GM23338 (cell line): ENCODE data around the gene ERGIC2.

Experiments used
- CTCF ChIP-seq, 2 experiments: fragments of 200-600 bp in 1 of 2; sonication (generic) in 1 of 2; conservative IDR thresholded peaks; 2 replicates each; pipeline versions ENCODE4 v1.5.1 to v1.6.1; 2016 to 2017; ENCODE audit warnings: antibody characterized with exemption in 2 of 2, low read depth in 2 of 2, mild to moderate bottlenecking in 2 of 2, moderate library complexity in 1 of 2
- EZH2 ChIP-seq: fragments of 200-600 bp; sonication (generic); IDR thresholded peaks from one replicate; pipeline ENCODE4 v1.8.0; 2017; ENCODE audit warnings: antibody characterized with exemption, mild to moderate bottlenecking, low read depth; ENCODE audit not compliant: unreplicated experiment
- EZH2phosphoT487 ChIP-seq: fragments of 200-600 bp; sonication (generic); IDR thresholded peaks from one replicate; pipeline ENCODE4 v1.8.1; 2018; ENCODE audit warnings: antibody characterized with exemption; ENCODE audit not compliant: unreplicated experiment
- JUNB ChIP-seq: IDR thresholded peaks from one replicate; pipeline ENCODE4 v1.6.1; 2016; ENCODE audit warnings: antibody characterized with exemption; ENCODE audit not compliant: unreplicated experiment
- POLR2AphosphoS5 ChIP-seq: IDR thresholded peaks from 2 replicates; pipeline ENCODE4 v1.6.1; 2016; ENCODE audit warnings: antibody characterized with exemption, low read depth
- STAT1 ChIP-seq: IDR thresholded peaks from one replicate; pipeline ENCODE4 v1.6.1; 2016; ENCODE audit warnings: antibody characterized with exemption; ENCODE audit not compliant: unreplicated experiment

GRCh38 chr12:29291226-29291625 lies 89.7 kb downstream of the ERGIC2 start:
- TF ChIP-seq CTCF (conservative IDR thresholded peaks at IDR 0.05; ENCODE audit: low read depth in 2 of 2) (no peak), JUNB (no peak), POLR2AphosphoS5 (no peak), EZH2 (no peak), EZH2phosphoT487 (no peak), STAT1 (no peak)
